ENCODE measurements around the gene TMPRSS6.
A peak's percentile ranks its signal among the peaks of the same experiment; 100 is the strongest.

The TMPRSS6 gene

DNA sequence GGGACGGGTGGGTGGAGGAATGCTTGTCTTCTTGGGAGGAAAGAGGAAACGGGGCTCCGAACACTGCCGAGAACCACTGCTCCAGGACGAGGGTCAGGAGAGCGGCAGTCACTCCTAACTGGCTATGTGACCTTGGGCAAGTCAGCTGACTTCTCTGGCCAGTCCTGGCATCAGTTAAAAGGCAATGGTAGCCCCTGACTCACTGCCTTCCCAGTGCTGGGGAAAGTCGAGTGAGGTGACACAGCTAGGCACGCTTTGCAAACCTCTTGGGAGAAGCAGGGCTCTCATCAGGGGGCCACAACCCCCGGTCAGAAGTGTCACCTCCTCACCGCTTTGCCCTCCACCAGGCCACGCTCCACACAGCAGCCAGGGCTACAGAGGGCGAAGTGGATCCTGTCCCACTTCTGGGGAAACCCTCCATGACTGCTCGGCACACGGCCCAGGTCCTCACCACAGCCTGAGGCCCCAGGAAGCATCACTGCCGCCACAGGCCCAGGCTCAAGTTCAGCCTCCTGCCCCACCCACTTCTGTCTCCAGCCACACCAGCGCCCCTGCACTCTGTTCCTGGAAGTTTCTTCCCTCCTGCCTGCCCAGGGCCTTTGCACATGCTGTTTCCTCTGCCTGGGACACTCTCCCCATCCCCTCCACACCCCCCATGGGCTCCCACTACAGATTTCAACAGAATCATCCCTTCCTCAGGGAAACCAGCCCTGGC lies 23.9 kb upstream of the TMPRSS6 start:
- TF ChIP-seq, protein P1, sequence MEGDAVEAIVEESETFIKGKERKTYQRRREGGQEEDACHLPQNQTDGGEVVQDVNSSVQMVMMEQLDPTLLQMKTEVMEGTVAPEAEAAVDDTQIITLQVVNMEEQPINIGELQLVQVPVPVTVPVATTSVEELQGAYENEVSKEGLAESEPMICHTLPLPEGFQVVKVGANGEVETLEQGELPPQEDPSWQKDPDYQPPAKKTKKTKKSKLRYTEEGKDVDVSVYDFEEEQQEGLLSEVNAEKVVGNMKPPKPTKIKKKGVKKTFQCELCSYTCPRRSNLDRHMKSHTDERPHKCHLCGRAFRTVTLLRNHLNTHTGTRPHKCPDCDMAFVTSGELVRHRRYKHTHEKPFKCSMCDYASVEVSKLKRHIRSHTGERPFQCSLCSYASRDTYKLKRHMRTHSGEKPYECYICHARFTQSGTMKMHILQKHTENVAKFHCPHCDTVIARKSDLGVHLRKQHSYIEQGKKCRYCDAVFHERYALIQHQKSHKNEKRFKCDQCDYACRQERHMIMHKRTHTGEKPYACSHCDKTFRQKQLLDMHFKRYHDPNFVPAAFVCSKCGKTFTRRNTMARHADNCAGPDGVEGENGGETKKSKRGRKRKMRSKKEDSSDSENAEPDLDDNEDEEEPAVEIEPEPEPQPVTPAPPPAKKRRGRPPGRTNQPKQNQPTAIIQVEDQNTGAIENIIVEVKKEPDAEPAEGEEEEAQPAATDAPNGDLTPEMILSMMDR (conservative IDR thresholded peaks at IDR 0.05; ENCODE audit: low read depth, low read length) = no peak
- DNase-seq (ENCODE audit: low read depth) = no peak
- no peak overlapping the region for H3K4me3 ChIP-seq (ENCODE audit: low read length)

DNA sequence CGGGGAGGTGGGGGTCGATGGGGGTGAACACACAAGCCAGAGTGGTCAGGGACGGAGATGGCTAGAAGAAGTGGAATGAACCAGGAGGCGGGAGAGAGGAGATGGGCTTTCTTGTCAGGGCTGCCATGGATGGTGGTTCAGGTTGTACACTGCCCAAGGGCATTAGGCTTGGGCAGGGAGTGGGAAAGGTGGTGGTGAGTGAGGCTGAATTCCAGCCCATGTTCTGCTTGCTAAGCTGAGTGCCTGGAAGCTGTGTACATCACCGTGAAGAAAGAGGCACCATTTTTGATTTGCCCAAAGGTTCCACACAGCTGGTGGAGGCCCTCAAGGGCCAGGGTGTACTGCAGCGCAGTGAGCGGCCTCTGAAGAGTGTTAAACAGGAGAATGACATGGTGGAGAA lies 23.3 kb upstream of the TMPRSS6 start:
- DNase-seq (ENCODE audit: low read depth) = no peak
- no peak overlapping the region for H3K4me3 ChIP-seq (ENCODE audit: low read length)
- TF ChIP-seq, protein P1 (conservative IDR thresholded peaks at IDR 0.05; ENCODE audit: low read depth, low read length) = no peak

DNA sequence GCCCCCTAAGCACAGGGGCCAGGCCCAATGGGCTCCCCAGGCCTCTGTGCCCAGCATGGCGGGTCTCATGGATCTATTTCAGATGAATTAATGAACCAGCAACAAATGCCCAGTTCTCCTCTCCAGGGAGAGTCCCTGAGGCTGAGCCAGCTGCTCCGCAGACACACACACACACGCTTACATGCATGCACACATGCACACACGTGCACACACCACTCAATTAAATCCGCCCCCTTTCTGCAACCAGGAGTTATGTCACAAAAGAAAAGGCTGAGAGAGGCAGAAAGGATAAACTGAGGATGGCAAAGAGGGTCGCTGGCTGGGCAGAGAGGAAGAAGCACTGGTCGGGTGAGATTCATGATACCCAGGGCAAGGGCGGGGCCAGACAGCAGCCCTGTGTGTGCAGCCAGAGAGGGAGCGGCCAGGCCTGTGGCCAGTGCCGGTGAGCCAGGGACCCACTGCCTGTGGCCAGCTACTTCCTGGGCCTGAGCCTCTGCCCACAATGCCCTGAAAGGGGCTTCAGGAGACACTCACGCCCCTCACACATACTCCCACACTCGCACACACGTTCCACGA lies 20.4 kb upstream of the TMPRSS6 start:
- no peak for DNase-seq (ENCODE audit: low read depth)
- H3K4me3 ChIP-seq (ENCODE audit: low read length) = no peak overlapping the region
- TF ChIP-seq, protein P1 (conservative IDR thresholded peaks at IDR 0.05; ENCODE audit: low read depth, low read length) = no peak

DNA sequence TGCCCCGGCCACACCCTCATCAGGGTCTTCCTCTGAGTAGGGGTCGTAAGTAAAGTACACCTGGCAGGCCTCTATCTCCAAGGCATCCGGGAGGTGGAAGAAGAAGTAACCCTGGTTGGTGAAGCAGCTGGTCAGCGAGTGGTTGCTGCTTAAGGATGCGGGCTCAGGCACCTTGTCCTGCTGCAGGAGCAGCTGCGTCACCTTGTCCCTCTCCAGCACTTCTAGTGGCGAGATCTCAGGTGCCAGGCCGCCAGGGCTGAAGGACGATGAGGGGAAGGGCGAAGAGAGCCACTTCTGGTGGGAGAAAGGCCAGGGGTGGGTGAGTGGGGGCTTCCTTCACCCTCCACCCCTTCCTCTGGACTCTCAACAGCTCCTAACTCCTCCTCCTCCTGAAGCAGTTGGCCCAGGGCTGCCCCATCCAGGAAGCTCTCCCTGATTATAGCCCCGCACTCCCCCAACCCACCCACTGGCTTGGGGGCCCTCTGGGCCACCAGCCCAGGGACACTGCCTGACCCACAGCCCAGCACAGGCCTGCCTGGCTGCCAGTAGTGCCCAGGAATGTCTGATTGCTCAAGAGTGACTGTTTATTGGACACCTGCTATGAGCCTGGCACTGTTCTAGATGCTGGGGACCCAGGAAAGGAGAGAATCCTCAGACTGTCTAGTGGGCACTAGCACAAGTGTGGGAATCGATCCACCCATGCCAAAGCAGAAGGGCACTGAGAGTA lies 19.2 kb upstream of the TMPRSS6 start:
- no peak for DNase-seq (ENCODE audit: low read depth)
- TF ChIP-seq, protein P1 (conservative IDR thresholded peaks at IDR 0.05; ENCODE audit: low read depth, low read length) = no peak
- no peak overlapping the region for H3K4me3 ChIP-seq (ENCODE audit: low read length)

DNA sequence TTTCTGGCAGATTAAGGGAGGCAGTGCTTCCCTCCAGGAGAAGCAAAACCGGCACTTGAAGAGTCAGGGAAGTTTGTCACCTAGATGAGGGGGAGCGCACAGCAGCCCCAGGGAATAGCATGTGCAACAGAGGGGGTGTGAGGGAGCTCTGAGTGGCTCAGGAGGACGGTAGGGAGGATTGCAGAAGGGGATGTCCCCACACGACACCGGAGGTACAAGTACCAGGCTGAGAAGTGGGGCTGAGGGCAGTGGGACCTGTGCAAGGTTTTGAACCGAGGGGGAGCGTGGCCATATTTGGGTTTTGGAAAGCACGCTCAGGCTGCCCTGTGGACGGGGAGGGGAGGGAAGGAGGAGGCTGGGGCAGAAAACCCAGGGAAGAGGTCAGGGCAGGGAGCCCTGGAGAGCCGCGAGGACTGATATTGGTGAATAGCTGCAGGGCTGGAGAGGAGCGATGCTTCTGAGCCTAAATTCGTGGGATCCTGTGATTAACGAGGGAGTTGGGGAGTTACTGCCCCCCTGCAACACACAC lies 17.9 kb upstream of the TMPRSS6 start:
- TF ChIP-seq, protein P1 (conservative IDR thresholded peaks at IDR 0.05; ENCODE audit: low read depth, low read length) = no peak
- H3K4me3 ChIP-seq (ENCODE audit: low read length) = no peak overlapping the region
- no peak for DNase-seq (ENCODE audit: low read depth)

DNA sequence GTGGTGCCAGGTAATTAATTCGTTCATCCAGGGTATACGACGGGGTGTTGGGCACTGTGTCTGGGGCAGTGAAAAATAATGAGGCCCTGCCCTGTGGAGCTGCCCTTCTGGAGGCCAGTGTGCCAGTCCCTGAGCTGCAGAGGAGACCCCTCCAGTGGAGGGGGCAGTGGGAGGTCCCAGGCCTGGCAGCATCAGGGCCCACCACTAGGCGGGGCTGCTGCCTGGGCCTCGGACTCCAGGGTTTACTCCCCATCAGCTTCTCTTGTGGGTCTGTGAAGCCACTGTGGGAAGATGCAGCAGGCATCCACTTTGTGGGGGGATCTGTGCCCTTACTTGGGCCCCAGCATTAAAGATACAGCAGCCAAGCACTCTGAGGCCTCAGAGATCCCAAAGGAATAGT lies 17.4 kb upstream of the TMPRSS6 start:
- TF ChIP-seq, protein P1 (conservative IDR thresholded peaks at IDR 0.05; ENCODE audit: low read depth, low read length) = peak; percentile 57
- no peak for DNase-seq (ENCODE audit: low read depth)

More for the DNA sequence above, 17.4 kb upstream of the TMPRSS6 start:
- H3K4me3 ChIP-seq (ENCODE audit: low read length) = no peak overlapping the region
